Esophagus squamous epithelium (tissue), 5 donors: Measurements from ENCODE around the gene GBE1. TPM values are rescaled to one million over a fixed set of nuclear protein-coding genes. Genes with fewer than 3 reads are reported as not detected.

Experiments used
- DNase-seq: peaks from one replicate; lab custom pipeline; 2025; lab: John Stamatoyannopoulos, UW
- H3K27ac ChIP-seq, 4 donors: fragments of 200-600 bp; sonication (generic); one replicate each; pipeline ENCODE4 v1.5.1; 2016 to 2019; ENCODE audit warnings: mild to moderate bottlenecking in 1 of 4
- H3K27me3 ChIP-seq, 4 donors: fragments of 200-600 bp; sonication (generic); 1 replicate in 3 of 4; 2 replicates in 1 of 4; pipeline versions ENCODE4 v1.5.1 to v1.6.0; 2017 to 2021; ENCODE audit warnings: antibody characterized with exemption in 1 of 4
- H3K36me3 ChIP-seq, 3 donors: fragments of 200-600 bp; sonication (generic); one replicate each; pipeline ENCODE4 v1.5.1; 2016 to 2019
- H3K4me1 ChIP-seq, 3 donors: fragments of 200-600 bp; sonication (generic); one replicate each; pipeline ENCODE4 v1.5.1; 2017 to 2019
- H3K4me3 ChIP-seq, 4 donors: fragments of 200-600 bp; sonication (generic); 1 replicate in 3 of 4; 2 replicates in 1 of 4; pipeline ENCODE4 v1.5.1; 2016 to 2019; ENCODE audit warnings: mild to moderate bottlenecking in 2 of 4, moderate library complexity in 1 of 4
- H3K9me3 ChIP-seq, 3 donors: fragments of 200-600 bp; sonication (generic); one replicate each; pipeline ENCODE4 v1.5.1; 2016 to 2019
- CTCF ChIP-seq, 6 experiments: fragments of 450-650 bp in 4 of 6; fragments of 200-600 bp in 2 of 6; sonication (generic) in 2 of 6; IDR thresholded peaks; one replicate each; pipeline ENCODE4 v1.5.1; 2016 to 2019; ENCODE audit warnings: antibody characterized with exemption in 6 of 6, mild to moderate bottlenecking in 4 of 6, moderate library complexity in 4 of 6
- POLR2A ChIP-seq, 4 donors: fragments of 450-650 bp; IDR thresholded peaks; one replicate each; pipeline ENCODE4 v1.6.1; 2017; ENCODE audit warnings: antibody characterized with exemption in 4 of 4, mild to moderate bottlenecking in 4 of 4, moderate library complexity in 3 of 4
- WGBS, 2 donors: methylation state at CpG; one replicate each; pipeline ENCODE4 v1.1.5; 2018; 5-methylcytosine and 5-hydroxymethylcytosine counted together
- intact Hi-C: fragments of 100-400 bp; cut with DNase I; formaldehyde crosslinking; loops from one replicate; pipeline ENCODE4 v1.15.0; 2022
- total RNA-seq, 4 donors: library from RNA; depleted of rRNA; stranded (reverse); fragments of >200 nt; gene quantifications; one replicate each; pipeline ENCODE4 v1.1.0, GENCODE V29; 2016
- donor health status: DM: yes; HTN: yes; CAD: no.

The GBE1 gene
- total RNA-seq, 4 donors from 2014 or later, result 19.2 to 37.2 (median 29.7) TPM

GRCh38 chr3:81789691-81790090, 28.2 kb upstream of the GBE1 start:
- no peak overlapping the region for H3K27ac ChIP-seq
- intact Hi-C loops, result no loop called here
- no peak for TF ChIP-seq CTCF (IDR thresholded peaks at IDR 0.05)
- no peak for TF ChIP-seq POLR2A (IDR thresholded peaks at IDR 0.05)
- no peak overlapping the region for H3K4me3 ChIP-seq
- no peaks in the 10 kb centered on the region for H3K27me3 ChIP-seq
- no peaks in the 10 kb centered on the region for H3K4me1 ChIP-seq
- H3K36me3 ChIP-seq, result no peaks in the 10 kb centered on the region
- H3K9me3 ChIP-seq, result no peaks in the 10 kb centered on the region
- no peak for DNase-seq

DNA sequence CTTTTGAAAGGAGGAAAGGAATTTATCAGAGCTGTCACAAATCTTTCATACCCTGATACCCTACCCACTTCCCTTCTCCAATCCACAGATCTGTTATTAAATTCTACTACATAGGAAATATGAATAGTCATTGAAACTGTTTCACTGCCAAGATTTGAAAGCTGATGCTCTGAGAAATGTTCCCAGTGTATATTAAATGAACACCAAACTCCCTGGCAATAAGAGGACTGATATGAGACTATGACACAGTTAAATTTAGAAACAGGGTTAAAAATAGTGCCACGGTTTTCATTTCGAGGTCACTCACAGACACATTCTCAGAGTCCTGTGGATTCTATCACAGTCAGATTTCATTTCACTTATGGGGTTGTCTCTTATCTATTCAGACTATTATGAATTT, 27.2 kb upstream of the GBE1 start:
- no peaks in the 10 kb centered on the region for H3K27me3 ChIP-seq
- intact Hi-C loops, result no loop called here
- DNase-seq, result no peak
- no peaks in the 10 kb centered on the region for H3K9me3 ChIP-seq
- H3K4me3 ChIP-seq, result no peak overlapping the region
- no peaks in the 10 kb centered on the region for H3K36me3 ChIP-seq
- 47 to 58% methylated on average over 2 of the region's 2 CpGs for WGBS, 2 donors
- no peak overlapping the region for H3K27ac ChIP-seq
- TF ChIP-seq POLR2A (IDR thresholded peaks at IDR 0.05) (no peak), CTCF (IDR thresholded peaks at IDR 0.05) (no peak)
- H3K4me1 ChIP-seq, result no peaks in the 10 kb centered on the region

GRCh38 chr3:81788044-81788443, 26.6 kb upstream of the GBE1 start:
- H3K27ac ChIP-seq, result no peak overlapping the region
- no peak for TF ChIP-seq POLR2A (IDR thresholded peaks at IDR 0.05)
- no peak for TF ChIP-seq CTCF (IDR thresholded peaks at IDR 0.05)
- H3K9me3 ChIP-seq, result no peaks in the 10 kb centered on the region
- H3K4me1 ChIP-seq, result no peaks in the 10 kb centered on the region
- no peaks in the 10 kb centered on the region for H3K27me3 ChIP-seq
- intact Hi-C loops, result no loop called here
- DNase-seq, result no peak
- 75 to 85% methylated on average over 2 of the region's 2 CpGs for WGBS, 2 donors
- no peaks in the 10 kb centered on the region for H3K36me3 ChIP-seq
- no peak overlapping the region for H3K4me3 ChIP-seq

- Histone ChIP-seq H3K4me1 (no peaks in the 10 kb centered on the region), H3K9me3 (no peaks in the 10 kb centered on the region), H3K4me3 (no peak overlapping the region), H3K36me3 (no peaks in the 10 kb centered on the region), H3K27ac (no peak overlapping the region), H3K27me3 (no peaks in the 10 kb centered on the region)
- TF ChIP-seq CTCF (IDR thresholded peaks at IDR 0.05), result no peak
- TF ChIP-seq POLR2A (IDR thresholded peaks at IDR 0.05), result no peak
- intact Hi-C loops, result no loop called here
- WGBS, 2 donors, result 24 to 30% methylated on average over 3 of the region's 3 CpGs
- no peak for DNase-seq
Measured at GRCh38 chr3:81782585-81782984, 21.1 kb upstream of the GBE1 start.

DNA sequence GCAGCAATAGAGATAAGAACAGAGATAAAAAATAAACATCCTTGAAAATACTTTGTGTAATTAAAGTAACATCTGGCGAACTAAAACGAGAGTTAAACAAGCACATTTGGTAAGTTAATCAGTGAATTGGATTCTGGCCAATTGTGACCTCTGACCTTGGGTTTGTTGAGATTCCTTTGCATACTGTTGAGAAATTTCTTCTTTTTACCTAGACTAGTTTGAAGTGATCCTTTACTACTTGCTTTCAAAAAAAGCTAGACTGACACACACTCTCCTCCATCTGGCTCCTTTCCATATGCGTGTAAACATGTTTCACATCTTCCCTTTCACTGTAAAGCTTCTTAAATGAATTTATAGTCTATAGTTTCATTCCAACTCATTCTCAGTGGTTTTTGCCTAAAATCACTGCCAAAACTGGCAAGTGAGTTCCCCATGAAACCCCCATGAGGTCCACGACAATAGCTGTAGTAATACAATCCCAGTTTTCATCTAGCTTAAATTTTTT, 17.3 kb upstream of the GBE1 start:
- Histone ChIP-seq H3K27ac (no peak overlapping the region), H3K9me3 (no peaks in the 10 kb centered on the region), H3K36me3 (no peaks in the 10 kb centered on the region), H3K27me3 (no peaks in the 10 kb centered on the region), H3K4me3 (no peak overlapping the region), H3K4me1 (no peaks in the 10 kb centered on the region)
- no peak for TF ChIP-seq POLR2A (IDR thresholded peaks at IDR 0.05)
- no peak for TF ChIP-seq CTCF (IDR thresholded peaks at IDR 0.05)
- DNase-seq, result no peak
- 53 to 54% methylated on average over 4 of the region's 4 CpGs for WGBS, 2 donors
- intact Hi-C loops, result no loop called here
